ENCODE measurements around the gene MUCL1. TPM values are rescaled to one million over a fixed set of nuclear protein-coding genes. Genes with fewer than 3 reads are reported as not detected.

MUCL1 gene
- total and polyA plus RNA-seq, 2 experiments from 2014 or later: not detected

- Histone ChIP-seq H3K9me2 (ENCODE audit: insufficient read depth) (no peaks in the 10 kb centered on the region), H3K9ac (no peak overlapping the region), H3K4me1 (ENCODE audit: insufficient read depth) (no peaks in the 10 kb centered on the region), H3K27ac (no peak overlapping the region), H3K4me3 (no peak overlapping the region), H3K36me3 (ENCODE audit: low read depth) (no peaks in the 10 kb centered on the region), H3K9me3 (ENCODE audit: low read depth) (no peaks in the 10 kb centered on the region), H3K4me2 (ENCODE audit: unreplicated experiment) (no peak overlapping the region), H4K20me1 (ENCODE audit: insufficient read depth) (no peaks in the 10 kb centered on the region), H2AFZ (no peak overlapping the region), H3F3A (ENCODE audit: insufficient read depth) (no peaks in the 10 kb centered on the region), H3K79me2 (ENCODE audit: insufficient read depth) (no peaks in the 10 kb centered on the region), H3K27me3 (replicated peaks; ENCODE audit: insufficient read depth) (peaks cover 9% of the 10 kb centered on the region)
- no peak for DNase-seq
- TF ChIP-seq EZH2 (IDR thresholded peaks at IDR 0.05; ENCODE audit: insufficient read depth, poor library complexity, severe bottlenecking) (no peak), EZH2phosphoT487 (IDR thresholded peaks at IDR 0.05; ENCODE audit: insufficient read depth, low read depth) (no peak)
- in situ Hi-C loops (cut with MboI): no loop called here
- WGBS, 2 experiments (ENCODE audit: low coverage in 1 of 2, low lambda C conversion rate in 2 of 2, missing lambda C conversion rate in 2 of 2): 0 to 6% methylated on average over 2 of the region's 2 CpGs
These were observed 14.4 kb downstream of the MUCL1 start for GRCh38 chr12:54868690-54869089.

GRCh38 chr12:54870048-54870447, 15.7 kb downstream of the MUCL1 start:
- H3K4me2 ChIP-seq (ENCODE audit: unreplicated experiment): no peak overlapping the region
- no peak overlapping the region for H3K4me3 ChIP-seq
- H3K27me3 ChIP-seq (replicated peaks; ENCODE audit: insufficient read depth): peaks cover 9% of the 10 kb centered on the region
- no peak overlapping the region for H2AFZ ChIP-seq
- H3K9me3 ChIP-seq (ENCODE audit: low read depth): no peaks in the 10 kb centered on the region
- H3K79me2 ChIP-seq (ENCODE audit: insufficient read depth): no peaks in the 10 kb centered on the region
- H3K9me2 ChIP-seq (ENCODE audit: insufficient read depth): no peaks in the 10 kb centered on the region
- no peak overlapping the region for H3K9ac ChIP-seq
- WGBS, 2 experiments (ENCODE audit: low coverage in 1 of 2, low lambda C conversion rate in 2 of 2, missing lambda C conversion rate in 2 of 2): 62 to 83% methylated on average over 1 of the region's 1 CpG
- no peaks in the 10 kb centered on the region for H3K36me3 ChIP-seq (ENCODE audit: low read depth)
- H3F3A ChIP-seq (ENCODE audit: insufficient read depth): no peaks in the 10 kb centered on the region
- H4K20me1 ChIP-seq (ENCODE audit: insufficient read depth): no peaks in the 10 kb centered on the region
- no peak for DNase-seq
- no peaks in the 10 kb centered on the region for H3K4me1 ChIP-seq (ENCODE audit: insufficient read depth)
- H3K27ac ChIP-seq: no peak overlapping the region
- in situ Hi-C loops (cut with MboI): no loop called here
- TF ChIP-seq EZH2phosphoT487 (IDR thresholded peaks at IDR 0.05; ENCODE audit: insufficient read depth, low read depth) (no peak), EZH2 (IDR thresholded peaks at IDR 0.05; ENCODE audit: insufficient read depth, poor library complexity, severe bottlenecking) (no peak)

GRCh38 chr12:54870617-54871016, 16.3 kb downstream of the MUCL1 start:
- H3K9me2 ChIP-seq (ENCODE audit: insufficient read depth): no peaks in the 10 kb centered on the region
- peaks cover 9% of the 10 kb centered on the region for H3K27me3 ChIP-seq (replicated peaks; ENCODE audit: insufficient read depth)
- H3F3A ChIP-seq (ENCODE audit: insufficient read depth): no peaks in the 10 kb centered on the region
- H3K27ac ChIP-seq: no peak overlapping the region
- no peak for DNase-seq
- in situ Hi-C loops (cut with MboI): no loop called here
- H2AFZ ChIP-seq: no peak overlapping the region
- 39 to 42% methylated on average over 5 of the region's 5 CpGs for WGBS, 2 experiments (ENCODE audit: low coverage in 1 of 2, low lambda C conversion rate in 2 of 2, missing lambda C conversion rate in 2 of 2)
- H3K79me2 ChIP-seq (ENCODE audit: insufficient read depth): no peaks in the 10 kb centered on the region
- TF ChIP-seq EZH2phosphoT487 (IDR thresholded peaks at IDR 0.05; ENCODE audit: insufficient read depth, low read depth) (no peak), EZH2 (IDR thresholded peaks at IDR 0.05; ENCODE audit: insufficient read depth, poor library complexity, severe bottlenecking) (no peak)
- no peak overlapping the region for H3K9ac ChIP-seq
- no peaks in the 10 kb centered on the region for H3K36me3 ChIP-seq (ENCODE audit: low read depth)
- no peaks in the 10 kb centered on the region for H4K20me1 ChIP-seq (ENCODE audit: insufficient read depth)
- H3K4me3 ChIP-seq: no peak overlapping the region
- no peaks in the 10 kb centered on the region for H3K9me3 ChIP-seq (ENCODE audit: low read depth)
- H3K4me2 ChIP-seq (ENCODE audit: unreplicated experiment): no peak overlapping the region
- no peaks in the 10 kb centered on the region for H3K4me1 ChIP-seq (ENCODE audit: insufficient read depth)

GRCh38 chr12:54879150-54879549, 24.8 kb downstream of the MUCL1 start:
- no peak overlapping the region for H3K27ac ChIP-seq
- H4K20me1 ChIP-seq (ENCODE audit: insufficient read depth): no peaks in the 10 kb centered on the region
- TF ChIP-seq EZH2phosphoT487 (IDR thresholded peaks at IDR 0.05; ENCODE audit: insufficient read depth, low read depth) (no peak), EZH2 (IDR thresholded peaks at IDR 0.05; ENCODE audit: insufficient read depth, poor library complexity, severe bottlenecking) (no peak)
- no peak overlapping the region for H3K4me3 ChIP-seq
- H2AFZ ChIP-seq: no peak overlapping the region
- no peaks in the 10 kb centered on the region for H3K79me2 ChIP-seq (ENCODE audit: insufficient read depth)
- no peak overlapping the region for H3K9ac ChIP-seq
- in situ Hi-C loops (cut with MboI): no loop called here
- H3K27me3 ChIP-seq (replicated peaks; ENCODE audit: insufficient read depth): no peaks in the 10 kb centered on the region; the same call in 1 of the 2 replicates
- H3K4me2 ChIP-seq (ENCODE audit: unreplicated experiment): no peak overlapping the region
- H3K9me3 ChIP-seq (ENCODE audit: low read depth): no peaks in the 10 kb centered on the region
- no peaks in the 10 kb centered on the region for H3K36me3 ChIP-seq (ENCODE audit: low read depth)
- H3K4me1 ChIP-seq (ENCODE audit: insufficient read depth): no peaks in the 10 kb centered on the region
- no peaks in the 10 kb centered on the region for H3F3A ChIP-seq (ENCODE audit: insufficient read depth)
- DNase-seq: peak; percentile 5
- no peaks in the 10 kb centered on the region for H3K9me2 ChIP-seq (ENCODE audit: insufficient read depth)
- WGBS, 2 experiments (ENCODE audit: low coverage in 1 of 2, low lambda C conversion rate in 2 of 2, missing lambda C conversion rate in 2 of 2): 1 to 4% methylated on average over 3 of the region's 3 CpGs

- DNase-seq: no peak
- no peak overlapping the region for H3K9ac ChIP-seq
- no peak overlapping the region for H3K4me3 ChIP-seq
- H3K27ac ChIP-seq: no peak overlapping the region
- no peaks in the 10 kb centered on the region for H4K20me1 ChIP-seq (ENCODE audit: insufficient read depth)
- TF ChIP-seq EZH2 (IDR thresholded peaks at IDR 0.05; ENCODE audit: insufficient read depth, poor library complexity, severe bottlenecking): no peak
- TF ChIP-seq EZH2phosphoT487 (IDR thresholded peaks at IDR 0.05; ENCODE audit: insufficient read depth, low read depth): no peak
- no peaks in the 10 kb centered on the region for H3K9me3 ChIP-seq (ENCODE audit: low read depth)
- H3K27me3 ChIP-seq (replicated peaks; ENCODE audit: insufficient read depth): no peaks in the 10 kb centered on the region; the same call in 1 of the 2 replicates
- H3K79me2 ChIP-seq (ENCODE audit: insufficient read depth): no peaks in the 10 kb centered on the region
- in situ Hi-C loops (cut with MboI): no loop called here
- H3F3A ChIP-seq (ENCODE audit: insufficient read depth): no peaks in the 10 kb centered on the region
- H3K36me3 ChIP-seq (ENCODE audit: low read depth): no peaks in the 10 kb centered on the region
- H3K9me2 ChIP-seq (ENCODE audit: insufficient read depth): no peaks in the 10 kb centered on the region
- H3K4me2 ChIP-seq (ENCODE audit: unreplicated experiment): no peak overlapping the region
- no peak overlapping the region for H2AFZ ChIP-seq
- no peaks in the 10 kb centered on the region for H3K4me1 ChIP-seq (ENCODE audit: insufficient read depth)
These were observed 25.3 kb downstream of the MUCL1 start for GRCh38 chr12:54879579-54879978.
